Central memory CD8-positive, alpha-beta T cell (primary cell): ENCODE data around the gene MAP4.

Experiments
- ATAC-seq: fragments of 150-1000 bp; cut with Tn5 transposase; replicated peaks from 2 replicates; pipeline ENCODE4 v1.10.0; 2022; ENCODE audit warnings: mild to moderate bottlenecking, moderate FRiP score, moderate number of reproducible peaks; ENCODE audit not compliant: poor library complexity, severe bottlenecking; ENCODE audit errors: extremely low read depth
- DNase-seq, 2 donors: peaks; one replicate each; pipeline ENCODE4 v3.0.0; 2021; ENCODE audit warnings: low spot score in 2 of 2
- H3K27ac Mint-ChIP-seq: one replicate; pipeline ENCODE4 v1.8.0; 2022; ENCODE audit warnings: low read depth, mild to moderate bottlenecking, moderate library complexity, mixed read lengths
- H3K27me3 Mint-ChIP-seq: one replicate; pipeline ENCODE4 v1.8.0; 2022; ENCODE audit warnings: mixed read lengths
- H3K36me3 Mint-ChIP-seq: one replicate; pipeline ENCODE4 v1.8.0; 2022; ENCODE audit warnings: mild to moderate bottlenecking, moderate library complexity, mixed read lengths; ENCODE audit not compliant: insufficient read depth
- H3K4me1 Mint-ChIP-seq: one replicate; pipeline ENCODE4 v1.8.0; 2022; ENCODE audit warnings: mixed read lengths
- H3K4me3 Mint-ChIP-seq: one replicate; pipeline ENCODE4 v1.8.0; 2022; ENCODE audit warnings: mild to moderate bottlenecking, moderate library complexity, mixed read lengths
- H3K9me3 Mint-ChIP-seq: one replicate; pipeline ENCODE4 v1.8.0; 2022; ENCODE audit warnings: mixed read lengths

MAP4 gene

GRCh38 chr3:47932421-47932820 is 83.8 kb downstream of the MAP4 start:
- H3K27me3 Mint-ChIP-seq = no peaks in the 10 kb centered on the region
- H3K4me3 Mint-ChIP-seq = no peak overlapping the region
- no peaks in the 10 kb centered on the region for H3K9me3 Mint-ChIP-seq
- no peak for ATAC-seq
- H3K4me1 Mint-ChIP-seq = peaks cover 9% of the 10 kb centered on the region
- H3K27ac Mint-ChIP-seq = no peak overlapping the region
- H3K36me3 Mint-ChIP-seq = peaks cover 5% of the 10 kb centered on the region
- DNase-seq = no peak

- H3K4me1 Mint-ChIP-seq = peaks cover 9% of the 10 kb centered on the region
- no peak overlapping the region for H3K27ac Mint-ChIP-seq
- ATAC-seq = no peak
Observed at GRCh38 chr3:47930979-47931378, 85.2 kb downstream of the MAP4 start.

GRCh38 chr3:47916696-47917095 is 99.5 kb downstream of the MAP4 start:
- no peaks in the 10 kb centered on the region for H3K4me1 Mint-ChIP-seq
- ATAC-seq (no peak), DNase-seq (no peak)
- no peaks in the 10 kb centered on the region for H3K9me3 Mint-ChIP-seq
- peaks cover 40% of the 10 kb centered on the region for H3K36me3 Mint-ChIP-seq
- H3K27ac Mint-ChIP-seq = no peak overlapping the region
- H3K27me3 Mint-ChIP-seq = no peaks in the 10 kb centered on the region
- no peak overlapping the region for H3K4me3 Mint-ChIP-seq

More at GRCh38 chr3:47930979-47931378, 85.2 kb downstream of the MAP4 start:
- no peaks in the 10 kb centered on the region for H3K9me3 Mint-ChIP-seq
- no peak for DNase-seq
- H3K27me3 Mint-ChIP-seq = no peaks in the 10 kb centered on the region
- peaks cover 6% of the 10 kb centered on the region for H3K36me3 Mint-ChIP-seq
- H3K4me3 Mint-ChIP-seq = no peak overlapping the region

GRCh38 chr3:47916201-47916600 is 100.0 kb downstream of the MAP4 start:
- Mint-ChIP-seq H3K27me3 (no peaks in the 10 kb centered on the region), H3K9me3 (no peaks in the 10 kb centered on the region), H3K27ac (no peak overlapping the region), H3K36me3 (peaks cover 35% of the 10 kb centered on the region), H3K4me3 (no peak overlapping the region), H3K4me1 (no peaks in the 10 kb centered on the region)
- ATAC-seq (no peak), DNase-seq (no peak)

- ATAC-seq = no peak
- H3K4me1 Mint-ChIP-seq = no peaks in the 10 kb centered on the region
Observed at GRCh38 chr3:47912006-47912504, 104.2 kb downstream of the MAP4 start.

GRCh38 chr3:47910777-47911440 is 105.3 kb downstream of the MAP4 start:
- DNase-seq = no peak
- no peaks in the 10 kb centered on the region for H3K27me3 Mint-ChIP-seq
- H3K27ac Mint-ChIP-seq = peak overlapping the region; percentile 47
- peaks cover 28% of the 10 kb centered on the region for H3K36me3 Mint-ChIP-seq
- no peaks in the 10 kb centered on the region for H3K9me3 Mint-ChIP-seq
- no peaks in the 10 kb centered on the region for H3K4me1 Mint-ChIP-seq
- ATAC-seq = no peak
- no peak overlapping the region for H3K4me3 Mint-ChIP-seq

More at GRCh38 chr3:47912006-47912504, 104.2 kb downstream of the MAP4 start:
- H3K27ac Mint-ChIP-seq = peak overlapping the region; percentile 61
- no peak overlapping the region for H3K4me3 Mint-ChIP-seq
- H3K27me3 Mint-ChIP-seq = no peaks in the 10 kb centered on the region
- no peak for DNase-seq
- H3K9me3 Mint-ChIP-seq = no peaks in the 10 kb centered on the region
- peaks cover 29% of the 10 kb centered on the region for H3K36me3 Mint-ChIP-seq

- no peaks in the 10 kb centered on the region for H3K4me1 Mint-ChIP-seq
- H3K36me3 Mint-ChIP-seq = peaks cover 27% of the 10 kb centered on the region
- no peaks in the 10 kb centered on the region for H3K27me3 Mint-ChIP-seq
- ATAC-seq (no peak), DNase-seq (no peak)
- no peak overlapping the region for H3K27ac Mint-ChIP-seq
- no peak overlapping the region for H3K4me3 Mint-ChIP-seq
- H3K9me3 Mint-ChIP-seq = no peaks in the 10 kb centered on the region
Observed at GRCh38 chr3:47910233-47910632, 106.0 kb downstream of the MAP4 start.

- Mint-ChIP-seq H3K27me3 (no peaks in the 10 kb centered on the region), H3K4me1 (no peaks in the 10 kb centered on the region), H3K9me3 (no peaks in the 10 kb centered on the region), H3K4me3 (no peak overlapping the region), H3K27ac (no peak overlapping the region), H3K36me3 (peaks cover 20% of the 10 kb centered on the region)
- no peak for DNase-seq
- ATAC-seq = no peak
Observed at GRCh38 chr3:47909607-47910006, 106.6 kb downstream of the MAP4 start.

- H3K9me3 Mint-ChIP-seq = no peaks in the 10 kb centered on the region
- no peaks in the 10 kb centered on the region for H3K4me1 Mint-ChIP-seq
- H3K27ac Mint-ChIP-seq = no peak overlapping the region
- no peak for DNase-seq
- no peaks in the 10 kb centered on the region for H3K27me3 Mint-ChIP-seq
- ATAC-seq = no peak
- H3K36me3 Mint-ChIP-seq = peaks cover 16% of the 10 kb centered on the region
- H3K4me3 Mint-ChIP-seq = no peak overlapping the region
Observed at GRCh38 chr3:47908744-47909143, 107.5 kb downstream of the MAP4 start.

GRCh38 chr3:47907784-47908183 is 108.4 kb downstream of the MAP4 start:
- no peak for ATAC-seq
- H3K4me3 Mint-ChIP-seq = no peak overlapping the region
- no peaks in the 10 kb centered on the region for H3K27me3 Mint-ChIP-seq
- H3K4me1 Mint-ChIP-seq = no peaks in the 10 kb centered on the region
- no peak overlapping the region for H3K27ac Mint-ChIP-seq
- H3K9me3 Mint-ChIP-seq = no peaks in the 10 kb centered on the region
- H3K36me3 Mint-ChIP-seq = peaks cover 18% of the 10 kb centered on the region
- DNase-seq = no peak

GRCh38 chr3:47902746-47903145 is 113.5 kb downstream of the MAP4 start:
- no peaks in the 10 kb centered on the region for H3K9me3 Mint-ChIP-seq
- H3K4me1 Mint-ChIP-seq = no peaks in the 10 kb centered on the region
- no peak overlapping the region for H3K27ac Mint-ChIP-seq
- peaks cover 6% of the 10 kb centered on the region for H3K36me3 Mint-ChIP-seq
- DNase-seq (no peak), ATAC-seq (no peak)
- no peaks in the 10 kb centered on the region for H3K27me3 Mint-ChIP-seq
- H3K4me3 Mint-ChIP-seq = no peak overlapping the region

GRCh38 chr3:47901280-47901833 is 114.9 kb downstream of the MAP4 start:
- H3K36me3 Mint-ChIP-seq = peaks cover 9% of the 10 kb centered on the region
- no peaks in the 10 kb centered on the region for H3K9me3 Mint-ChIP-seq
- ATAC-seq = no peak
- no peak for DNase-seq
- no peak overlapping the region for H3K4me3 Mint-ChIP-seq
- H3K27ac Mint-ChIP-seq = no peak overlapping the region
- H3K27me3 Mint-ChIP-seq = no peaks in the 10 kb centered on the region
- no peaks in the 10 kb centered on the region for H3K4me1 Mint-ChIP-seq

GRCh38 chr3:47899495-47900108 is 116.6 kb downstream of the MAP4 start:
- no peaks in the 10 kb centered on the region for H3K9me3 Mint-ChIP-seq
- no peak for DNase-seq
- no peak for ATAC-seq
- peaks cover 9% of the 10 kb centered on the region for H3K36me3 Mint-ChIP-seq
- no peaks in the 10 kb centered on the region for H3K4me1 Mint-ChIP-seq
- no peaks in the 10 kb centered on the region for H3K27me3 Mint-ChIP-seq
- no peak overlapping the region for H3K27ac Mint-ChIP-seq
- no peak overlapping the region for H3K4me3 Mint-ChIP-seq
